HCT116 (cell line): Measurements from ENCODE around the gene OR11H7. TPM values are rescaled to one million over a fixed set of nuclear protein-coding genes. Genes with fewer than 3 reads are reported as not detected.

Source experiments
- ATAC-seq: fragments of 200-7000 bp; cut with Tn5 transposase; 2 replicates; pipeline ENCODE4 v1.9.1; 2020; ENCODE audit warnings: mild to moderate bottlenecking, moderate library complexity
- BruUV-seq: library from RNA; stranded (reverse); fragments of 400-500 nt; replicated peaks from 2 replicates; lab custom pipeline; 2021; lab: Mats Ljungman, UMichigan
- CTCF ChIA-PET: fragments of 300-600 bp; sonication (Branson Sonifier 250); formaldehyde crosslinking; loops from one replicate; lab custom pipeline; 2021; ENCODE audit warnings: antibody characterized with exemption; lab: Charles Lee
- POLR2A ChIA-PET: fragments of 300-600, 350-600 bp; sonication (Branson Sonifier 250); formaldehyde crosslinking; loops from one replicate; lab custom pipeline; 2021; ENCODE audit warnings: antibody characterized with exemption; lab: Charles Lee
- RAD21 ChIA-PET, 2 experiments: fragments of 300-600 bp; sonication (Branson Sonifier 250); formaldehyde crosslinking; loops; one replicate each; lab custom pipeline; 2023; ENCODE audit warnings: low total read pairs in 2 of 2; ENCODE audit not compliant: uncharacterized antibody in 2 of 2, unreplicated experiment in 2 of 2, low non-redundant PET in 1 of 2; lab: Charles Lee
- DNase-seq: peaks from one replicate; pipeline ENCODE4 v3.0.0-alpha.2; 2010; ENCODE audit warnings: low read depth, low spot score
- H2AFZ ChIP-seq: fragments of 200-600 bp; shearing (Covaris generic), sonication (generic); 2 replicates; pipeline ENCODE4 v1.6.1; 2017; ENCODE audit warnings: low read depth, mixed run types, mixed read lengths, antibody characterized with exemption, low read length; ENCODE audit not compliant: poor library complexity, severe bottlenecking
- H3K27ac ChIP-seq: 2 replicates; pipeline ENCODE4 v1.5.1; 2012; ENCODE audit warnings: low read depth, low read length
- H3K27me3 ChIP-seq: fragments of 200-600 bp; sonication (generic); 2 replicates; pipeline ENCODE4 v1.6.1; 2016; ENCODE audit warnings: mixed run types, low read length, mixed read lengths; ENCODE audit not compliant: insufficient read depth
- H3K36me3 ChIP-seq, 2 experiments: fragments of 200-500 bp in 1 of 2; fragments of 200-600 bp in 1 of 2; sonication (Bioruptor generic) in 1 of 2; sonication (generic) in 1 of 2; 2 replicates each; pipeline versions ENCODE4 v1.5.1 to v1.6.1; 2014 to 2016; ENCODE audit warnings: low read length in 2 of 2, inconsistent platforms in 1 of 2, mixed read lengths in 1 of 2, mixed run types in 1 of 2; ENCODE audit not compliant: insufficient read depth in 2 of 2, control insufficient read depth in 1 of 2
- H3K4me1 ChIP-seq, 2 experiments: fragments of 200-600 bp in 1 of 2; sonication (generic) in 1 of 2; 2 replicates each; pipeline versions ENCODE4 v1.5.1 to v1.6.1; 2012 to 2017; ENCODE audit warnings: low read length in 2 of 2, inconsistent platforms in 1 of 2, mild to moderate bottlenecking in 1 of 2, mixed read lengths in 1 of 2, mixed run types in 1 of 2, moderate library complexity in 1 of 2; ENCODE audit not compliant: insufficient read depth in 2 of 2, control insufficient read depth in 1 of 2
- H3K4me2 ChIP-seq: fragments of 200-600 bp; sonication (generic); 2 replicates; pipeline ENCODE4 v1.6.1; 2017; ENCODE audit warnings: mixed run types, low read length, mixed read lengths
- H3K4me3 ChIP-seq, 2 experiments: fragments of 200-600 bp in 1 of 2; sonication (generic) in 1 of 2; replicated peaks in 1 of 2; 2 replicates each; pipeline ENCODE4 v1.5.1; 2011 to 2016; ENCODE audit warnings: low read length in 2 of 2, control low read depth in 1 of 2, low read depth in 1 of 2, mild to moderate bottlenecking in 1 of 2, mixed read lengths in 1 of 2, mixed run types in 1 of 2
- H3K79me2 ChIP-seq: fragments of 200-600 bp; sonication (generic); 2 replicates; pipeline ENCODE4 v1.6.1; 2017; ENCODE audit warnings: mild to moderate bottlenecking, mixed run types, low read length, moderate library complexity, mixed read lengths; ENCODE audit not compliant: insufficient read depth
- H3K9ac ChIP-seq: fragments of 200-600 bp; sonication (generic); 2 replicates; pipeline ENCODE4 v1.6.1; 2016; ENCODE audit warnings: low read length, mixed read lengths
- H3K9me2 ChIP-seq: fragments of 200-600 bp; sonication (generic), shearing (Covaris generic); 2 replicates; pipeline ENCODE4 v1.6.1; 2017; ENCODE audit warnings: mixed run types, mild to moderate bottlenecking, moderate library complexity; ENCODE audit not compliant: insufficient read depth
- H3K9me3 ChIP-seq, 2 experiments: fragments of 200-500 bp in 1 of 2; fragments of 200-600 bp in 1 of 2; sonication (Bioruptor generic) in 1 of 2; sonication (generic) in 1 of 2; 2 replicates each; pipeline ENCODE4 v1.6.1; 2014 to 2017; ENCODE audit warnings: low read length in 2 of 2, mixed read lengths in 2 of 2, inconsistent platforms in 1 of 2, low read depth in 1 of 2, mild to moderate bottlenecking in 1 of 2, mixed run types in 1 of 2, moderate library complexity in 1 of 2; ENCODE audit not compliant: control insufficient read depth in 1 of 2, insufficient read depth in 1 of 2
- H4K20me1 ChIP-seq: fragments of 200-600 bp; sonication (generic), shearing (Covaris generic); 2 replicates; pipeline ENCODE4 v1.6.1; 2017; ENCODE audit warnings: mixed run types, mild to moderate bottlenecking, moderate library complexity; ENCODE audit not compliant: insufficient read depth
- CBX3 ChIP-seq: IDR thresholded peaks from 2 replicates; pipeline ENCODE4 v1.6.1; 2012; ENCODE audit warnings: low read depth
- CEBPB ChIP-seq: IDR thresholded peaks from 2 replicates; pipeline ENCODE4 v1.6.1; 2012; ENCODE audit warnings: low read depth
- EGR1 ChIP-seq: IDR thresholded peaks from 2 replicates; pipeline ENCODE4 v1.6.1; 2012; ENCODE audit warnings: low read depth
- ELF1 ChIP-seq: IDR thresholded peaks from 2 replicates; pipeline ENCODE4 v1.6.1; 2012; ENCODE audit warnings: low read depth, borderline replicate concordance
- EZH2 ChIP-seq: fragments of 200-600 bp; sonication (generic); IDR thresholded peaks from 2 replicates; pipeline ENCODE4 v1.6.1; 2017; ENCODE audit warnings: antibody characterized with exemption, mixed run types
- EZH2phosphoT487 ChIP-seq: fragments of 200-600 bp; IDR thresholded peaks from 2 replicates; pipeline ENCODE4 v1.6.1; 2018; ENCODE audit warnings: antibody characterized with exemption, borderline replicate concordance
- JUND ChIP-seq: IDR thresholded peaks from 2 replicates; pipeline ENCODE4 v1.6.1; 2012
- POLR2A ChIP-seq: IDR thresholded peaks from 2 replicates; pipeline ENCODE4 v1.7.0; 2011; ENCODE audit warnings: borderline replicate concordance; ENCODE audit not compliant: insufficient read depth, insufficient read length; ENCODE audit errors: extremely low read depth
- RAD21 ChIP-seq: IDR thresholded peaks from 2 replicates; pipeline ENCODE4 v1.6.1; 2012; ENCODE audit warnings: low read depth, mild to moderate bottlenecking
- SIN3A ChIP-seq: IDR thresholded peaks from 2 replicates; pipeline ENCODE4 v1.6.1; 2012; ENCODE audit warnings: low read depth
- SP1 ChIP-seq: IDR thresholded peaks from 2 replicates; pipeline ENCODE4 v1.6.1; 2012; ENCODE audit warnings: low read depth
- SRF ChIP-seq: IDR thresholded peaks from 2 replicates; pipeline ENCODE4 v1.6.1; 2012; ENCODE audit warnings: low read depth
- TCF7L2 ChIP-seq: IDR thresholded peaks from 2 replicates; pipeline ENCODE4 v1.7.0; 2011; ENCODE audit warnings: borderline replicate concordance, inconsistent platforms; ENCODE audit not compliant: insufficient read depth, insufficient read length; ENCODE audit errors: extremely low read depth
- YY1 ChIP-seq: IDR thresholded peaks from 2 replicates; pipeline ENCODE4 v1.6.1; 2011; ENCODE audit warnings: low read length, low read depth, moderate library complexity, mild to moderate bottlenecking; ENCODE audit not compliant: insufficient replicate concordance; ENCODE audit errors: extremely low read depth
- ZFX ChIP-seq: fragments of 450-650 bp; IDR thresholded peaks from 2 replicates; pipeline ENCODE4 v1.6.1; 2017
- intact Hi-C: fragments of 100-400 bp; cut with micrococcal nuclease; formaldehyde crosslinking; loops from 2 replicates; pipeline ENCODE4 v1.10.0; 2022
- total RNA-seq: library from RNA; stranded (reverse); gene quantifications from one replicate; pipeline ENCODE4 v1.2.1, GENCODE V29; 2021; ENCODE audit not compliant: unreplicated experiment
- TF ChIP-seq, protein P1 (sequence below): IDR thresholded peaks from 2 replicates; pipeline ENCODE4 v1.6.1; 2012
- TF ChIP-seq, protein P2 (sequence below): IDR thresholded peaks from 2 replicates; pipeline ENCODE4 v1.6.1; 2011; ENCODE audit warnings: mild to moderate bottlenecking, low read length, moderate library complexity; ENCODE audit not compliant: insufficient replicate concordance; ENCODE audit errors: extremely low read depth

Gene OR11H7
- total RNA-seq, 1 experiment from 2014 or later, result not detected

DNA sequence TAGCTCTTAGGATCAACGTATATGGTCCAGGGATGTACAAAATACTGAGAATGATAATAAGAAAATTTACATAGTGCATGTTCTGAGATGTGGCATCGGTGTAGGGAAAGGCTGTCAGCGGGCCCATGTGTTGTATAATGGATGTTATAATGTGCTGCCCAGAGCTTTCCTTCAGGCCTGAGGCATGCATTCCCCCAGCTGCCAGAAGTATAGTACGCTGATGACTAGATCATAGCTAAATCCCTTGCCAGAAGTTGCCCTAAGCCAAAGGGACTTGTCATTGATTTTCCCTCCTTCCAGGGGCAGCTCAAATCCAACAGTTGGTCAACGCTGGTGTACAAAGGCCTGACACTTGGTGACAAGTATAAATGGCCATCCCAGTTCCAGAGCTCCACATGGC, 44.6 kb upstream of the OR11H7 start (continued):
- no peak for TF ChIP-seq SP1
- TF ChIP-seq TCF7L2, result no peak
- TF ChIP-seq EGR1, result no peak
- no peak for TF ChIP-seq RAD21
- TF ChIP-seq SIN3A, result no peak
- no peak for TF ChIP-seq CEBPB
- TF ChIP-seq JUND, result no peak
- no peak for TF ChIP-seq EZH2
- no peak for TF ChIP-seq SRF

DNA sequence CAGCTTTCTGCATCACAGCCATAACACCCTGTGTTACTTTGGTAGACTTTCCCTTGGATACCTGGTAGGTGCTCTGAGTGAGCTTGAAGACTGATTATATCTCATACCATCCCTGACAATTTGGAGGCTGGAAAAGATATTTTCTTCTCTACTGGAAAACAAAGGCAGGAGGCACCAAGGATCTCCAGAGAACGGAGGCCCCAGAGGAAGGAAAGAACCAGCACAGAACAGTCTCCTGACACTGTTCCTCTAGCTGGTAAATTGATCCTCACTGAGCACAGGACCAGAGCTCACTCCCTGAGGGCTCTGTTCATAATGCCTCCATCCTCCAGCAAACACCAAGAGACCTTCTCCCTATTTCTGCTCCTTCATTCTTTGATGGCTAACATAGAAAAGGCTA, 38.2 kb upstream of the OR11H7 start, which contains the start of gene OR11G2:
TSS of gene OR11G2 (plus strand) at position 301 of the 400 bp plus-strand sequence. CDS start 6,542 bp downstream, outside the sequence.
- Histone ChIP-seq H3K36me3 (no peaks in the 10 kb centered on the region), H3K9me3 (no peaks in the 10 kb centered on the region), H3K79me2 (no peaks in the 10 kb centered on the region), H3K9ac (no peak within 1 kb of the TSS), H2AFZ (no peak within 1 kb of the TSS), H3K4me2 (no peak within 1 kb of the TSS), H3K27ac (no peak within 1 kb of the TSS), H3K4me3 (no peak within 1 kb of the TSS), H3K9me2 (no peaks in the 10 kb centered on the region), H3K4me1 (no peaks in the 10 kb centered on the region), H3K27me3 (peaks cover 10% of the 10 kb centered on the region; the same call in 1 of the 2 replicates), H4K20me1 (no peaks in the 10 kb centered on the region)
- ATAC-seq, result no peak
- ChIA-PET RAD21 (no interaction called here), POLR2A (no interaction called here), CTCF (no interaction called here)
- no TSS peak for BruUV-seq
- TF ChIP-seq YY1, result no peak
- no peak for TF ChIP-seq CBX3
- no peak for TF ChIP-seq SP1
- no peak for TF ChIP-seq SIN3A
- TF ChIP-seq, protein P1, sequence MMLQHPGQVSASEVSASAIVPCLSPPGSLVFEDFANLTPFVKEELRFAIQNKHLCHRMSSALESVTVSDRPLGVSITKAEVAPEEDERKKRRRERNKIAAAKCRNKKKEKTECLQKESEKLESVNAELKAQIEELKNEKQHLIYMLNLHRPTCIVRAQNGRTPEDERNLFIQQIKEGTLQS, result no peak
- TF ChIP-seq EZH2phosphoT487, result no peak
- no peak for TF ChIP-seq POLR2A
- TF ChIP-seq TCF7L2, result no peak
- no peak for TF ChIP-seq EZH2
- no peak for TF ChIP-seq ELF1
- TF ChIP-seq, protein P2, sequence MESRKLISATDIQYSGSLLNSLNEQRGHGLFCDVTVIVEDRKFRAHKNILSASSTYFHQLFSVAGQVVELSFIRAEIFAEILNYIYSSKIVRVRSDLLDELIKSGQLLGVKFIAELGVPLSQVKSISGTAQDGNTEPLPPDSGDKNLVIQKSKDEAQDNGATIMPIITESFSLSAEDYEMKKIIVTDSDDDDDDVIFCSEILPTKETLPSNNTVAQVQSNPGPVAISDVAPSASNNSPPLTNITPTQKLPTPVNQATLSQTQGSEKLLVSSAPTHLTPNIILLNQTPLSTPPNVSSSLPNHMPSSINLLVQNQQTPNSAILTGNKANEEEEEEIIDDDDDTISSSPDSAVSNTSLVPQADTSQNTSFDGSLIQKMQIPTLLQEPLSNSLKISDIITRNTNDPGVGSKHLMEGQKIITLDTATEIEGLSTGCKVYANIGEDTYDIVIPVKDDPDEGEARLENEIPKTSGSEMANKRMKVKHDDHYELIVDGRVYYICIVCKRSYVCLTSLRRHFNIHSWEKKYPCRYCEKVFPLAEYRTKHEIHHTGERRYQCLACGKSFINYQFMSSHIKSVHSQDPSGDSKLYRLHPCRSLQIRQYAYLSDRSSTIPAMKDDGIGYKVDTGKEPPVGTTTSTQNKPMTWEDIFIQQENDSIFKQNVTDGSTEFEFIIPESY, result no peak
- no peak for TF ChIP-seq JUND
- no peak for TF ChIP-seq ZFX
- intact Hi-C loops, result no loop called here
- DNase-seq, result no peak
